Astrocyte (in vitro differentiated cells and primary cell): Measurements from ENCODE around the gene DGAT2.

ENCODE experiments used
- EZH2 ChIP-seq: IDR thresholded peaks from 2 replicates; pipeline ENCODE4 v1.6.1; 2012; ENCODE audit warnings: mild to moderate bottlenecking, low read length, inconsistent platforms; ENCODE audit not compliant: insufficient read depth
- TF ChIP-seq, protein P1 (sequence below): IDR thresholded peaks from 2 replicates; pipeline ENCODE4 v1.5.1; 2011; ENCODE audit warnings: low read depth, mild to moderate bottlenecking, inconsistent platforms, low read length, moderate library complexity; ENCODE audit not compliant: insufficient read depth

DNA sequence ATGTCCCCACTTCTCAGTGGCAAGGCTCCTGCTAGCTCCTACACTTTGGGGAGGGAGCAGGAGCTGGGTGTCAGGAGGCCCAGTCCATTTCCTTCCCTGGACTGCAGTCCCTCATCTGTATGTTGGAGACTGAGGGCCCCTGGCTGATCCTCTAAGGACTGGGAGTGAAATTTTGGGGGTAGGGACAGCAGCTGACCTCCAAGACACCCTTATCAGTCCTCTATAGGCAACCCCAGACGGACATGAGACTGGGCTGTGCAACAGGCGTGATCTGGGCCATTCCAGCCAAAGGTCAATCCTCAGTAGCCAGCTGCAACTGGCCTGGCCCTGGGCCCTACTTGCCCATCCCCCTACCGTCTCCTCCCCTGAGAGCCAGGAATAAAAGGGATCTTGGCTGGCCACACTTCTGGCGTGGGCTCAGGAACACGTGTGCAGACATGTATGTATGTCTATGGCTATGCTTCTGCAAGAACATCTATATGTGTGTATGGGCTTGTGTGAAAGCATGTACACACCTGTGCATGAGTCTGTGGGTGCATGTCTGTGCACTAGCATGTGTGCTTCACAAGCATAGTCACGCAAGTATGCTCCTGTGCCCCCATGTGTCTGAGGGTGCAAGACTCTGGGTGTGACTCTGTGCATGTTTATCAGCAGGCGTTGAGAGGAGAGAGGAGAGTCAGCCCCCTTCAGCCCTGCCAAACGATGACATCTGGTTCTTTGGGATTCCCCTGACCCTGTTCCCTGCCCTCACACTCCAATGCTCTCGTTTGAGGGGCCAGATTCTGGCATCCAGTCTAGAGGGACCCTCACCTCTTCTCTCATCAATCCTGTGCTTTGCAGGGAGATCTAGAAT is 24.6 kb upstream of the DGAT2 start:
- TF ChIP-seq, protein P1, sequence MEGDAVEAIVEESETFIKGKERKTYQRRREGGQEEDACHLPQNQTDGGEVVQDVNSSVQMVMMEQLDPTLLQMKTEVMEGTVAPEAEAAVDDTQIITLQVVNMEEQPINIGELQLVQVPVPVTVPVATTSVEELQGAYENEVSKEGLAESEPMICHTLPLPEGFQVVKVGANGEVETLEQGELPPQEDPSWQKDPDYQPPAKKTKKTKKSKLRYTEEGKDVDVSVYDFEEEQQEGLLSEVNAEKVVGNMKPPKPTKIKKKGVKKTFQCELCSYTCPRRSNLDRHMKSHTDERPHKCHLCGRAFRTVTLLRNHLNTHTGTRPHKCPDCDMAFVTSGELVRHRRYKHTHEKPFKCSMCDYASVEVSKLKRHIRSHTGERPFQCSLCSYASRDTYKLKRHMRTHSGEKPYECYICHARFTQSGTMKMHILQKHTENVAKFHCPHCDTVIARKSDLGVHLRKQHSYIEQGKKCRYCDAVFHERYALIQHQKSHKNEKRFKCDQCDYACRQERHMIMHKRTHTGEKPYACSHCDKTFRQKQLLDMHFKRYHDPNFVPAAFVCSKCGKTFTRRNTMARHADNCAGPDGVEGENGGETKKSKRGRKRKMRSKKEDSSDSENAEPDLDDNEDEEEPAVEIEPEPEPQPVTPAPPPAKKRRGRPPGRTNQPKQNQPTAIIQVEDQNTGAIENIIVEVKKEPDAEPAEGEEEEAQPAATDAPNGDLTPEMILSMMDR, result no peak
- TF ChIP-seq EZH2, result no peak
